Measurements from ENCODE around the gene CANT1. TPM values are rescaled to one million over a fixed set of nuclear protein-coding genes. Genes with fewer than 3 reads are reported as not detected.

Gene CANT1
- total RNA-seq, 4 donors from 2014 or later = 21.2 to 33.7 (median 27.0) TPM

- Histone ChIP-seq H3K4me1 (peaks cover 53 to 63% (median 60%) of the 10 kb centered on the region in 4 donors), H3K27ac (replicated peaks in 1 of 4) (peak overlapping the region; percentile 71 to 88 (median 78))
- intact Hi-C loops (cut with DNase I) = no loop called here
Observed at GRCh38 chr17:79020631-79021301, 11.2 kb upstream of the CANT1 start.

GRCh38 chr17:79019632-79020584 lies 10.3 kb upstream of the CANT1 start:
- Histone ChIP-seq H3K36me3 (no peaks in the 10 kb centered on the region), H3K9me3 (no peaks in the 10 kb centered on the region), H3K4me3 (peak overlapping the region; percentile 23 to 39 (median 28)), H3K27me3 (peaks cover 0 to 6% (median 0%) of the 10 kb centered on the region in 4 donors), H3K4me1 (peaks cover 45 to 54% (median 51%) of the 10 kb centered on the region in 4 donors), H3K27ac (replicated peaks in 1 of 4) (peak overlapping the region; percentile 71 to 88 (median 78))
- intact Hi-C loops (cut with DNase I) = no loop called here
- no peak for DNase-seq (ENCODE audit: extremely low spot score)
- no peak for TF ChIP-seq POLR2A (IDR thresholded peaks at IDR 0.05; ENCODE audit: low read depth)
- peak; percentile 76 to 80 (median 78) for TF ChIP-seq CTCF (IDR thresholded peaks at IDR 0.05)
- peak; percentile 85 for TF ChIP-seq EP300 (IDR thresholded peaks at IDR 0.05)
- TF ChIP-seq POLR2AphosphoS5 (IDR thresholded peaks at IDR 0.05) = peak; percentile 34 to 51
- WGBS = 23% methylated on average over 14 of the region's 19 CpGs

More at GRCh38 chr17:79020631-79021301, 11.2 kb upstream of the CANT1 start:
- Histone ChIP-seq H3K36me3 (no peaks in the 10 kb centered on the region), H3K4me3 (peak overlapping the region in 1 of 4 donors; percentile 26), H3K9me3 (no peaks in the 10 kb centered on the region), H3K27me3 (peaks cover 0 to 6% (median 0%) of the 10 kb centered on the region in 4 donors)
- TF ChIP-seq POLR2A (IDR thresholded peaks at IDR 0.05; ENCODE audit: low read depth) (no peak), POLR2AphosphoS5 (IDR thresholded peaks at IDR 0.05) (no peak), EP300 (IDR thresholded peaks at IDR 0.05) (no peak), CTCF (IDR thresholded peaks at IDR 0.05) (no peak)
- no peak for DNase-seq (ENCODE audit: extremely low spot score)
- 71% methylated on average over 2 of the region's 2 CpGs for WGBS

GRCh38 chr17:79019261-79019631 lies 9.7 kb upstream of the CANT1 start:
- no peak overlapping the region for H3K4me3 ChIP-seq
- DNase-seq (ENCODE audit: extremely low spot score) = no peak
- no peaks in the 10 kb centered on the region for H3K36me3 ChIP-seq
- intact Hi-C loops (cut with DNase I) = no loop called here
- no peaks in the 10 kb centered on the region for H3K9me3 ChIP-seq
- H3K4me1 ChIP-seq = peaks cover 42 to 47% (median 45%) of the 10 kb centered on the region in 4 donors
- peak overlapping the region in 1 of 4 donors; percentile 88 for H3K27ac ChIP-seq (replicated peaks in 1 of 4)
- no peak for TF ChIP-seq EP300 (IDR thresholded peaks at IDR 0.05)
- TF ChIP-seq CTCF (IDR thresholded peaks at IDR 0.05) = no peak
- no peak for TF ChIP-seq POLR2AphosphoS5 (IDR thresholded peaks at IDR 0.05)
- TF ChIP-seq POLR2A (IDR thresholded peaks at IDR 0.05; ENCODE audit: low read depth) = no peak
- peaks cover 0 to 2% (median 0%) of the 10 kb centered on the region in 4 donors for H3K27me3 ChIP-seq
- 91% methylated on average over 2 of the region's 2 CpGs for WGBS

- no peak overlapping the region for H3K4me3 ChIP-seq
- 96% methylated on average over 3 of the region's 3 CpGs for WGBS
- no peaks in the 10 kb centered on the region for H3K9me3 ChIP-seq
- peaks cover 35 to 40% (median 37%) of the 10 kb centered on the region in 4 donors for H3K4me1 ChIP-seq
- DNase-seq (ENCODE audit: extremely low spot score) = no peak
- intact Hi-C loops (cut with DNase I) = no loop called here
- TF ChIP-seq EP300 (IDR thresholded peaks at IDR 0.05) (no peak), POLR2AphosphoS5 (IDR thresholded peaks at IDR 0.05) (no peak), POLR2A (IDR thresholded peaks at IDR 0.05; ENCODE audit: low read depth) (no peak), CTCF (IDR thresholded peaks at IDR 0.05) (no peak)
- H3K27me3 ChIP-seq = no peaks in the 10 kb centered on the region
- no peak overlapping the region for H3K27ac ChIP-seq (replicated peaks in 1 of 4)
- H3K36me3 ChIP-seq = no peaks in the 10 kb centered on the region
Observed at GRCh38 chr17:79018370-79018695, 8.8 kb upstream of the CANT1 start.

All from esophagus muscularis mucosa (tissue), 4 donors.